WTC11 (cell line): Measurements from ENCODE around the gene RIMBP2.

ENCODE experiments used
- ATF1 ChIP-seq: sonication (generic); formaldehyde crosslinking; IDR thresholded peaks from 2 replicates; pipeline ENCODE4 v1.8.1; 2023; ENCODE audit warnings: mild to moderate bottlenecking, moderate library complexity, missing genetic modification reagents
- TF ChIP-seq, protein P1 (sequence below): fragments of 200-600 bp; IDR thresholded peaks from 2 replicates; pipeline ENCODE4 v1.8.0; 2022; ENCODE audit warnings: antibody characterized with exemption
- TF ChIP-seq, protein P2 (sequence below): sonication (generic); formaldehyde crosslinking; IDR thresholded peaks from 2 replicates; pipeline ENCODE4 v1.8.1; 2023; ENCODE audit warnings: mild to moderate bottlenecking, missing genetic modification reagents, moderate library complexity
- TF ChIP-seq, protein P3 (sequence below): sonication (generic); formaldehyde crosslinking; IDR thresholded peaks from 2 replicates; pipeline ENCODE4 v1.8.1; 2023; ENCODE audit warnings: mild to moderate bottlenecking, moderate library complexity, missing genetic modification reagents
- TF ChIP-seq, protein P4 (sequence below): sonication (generic); formaldehyde crosslinking; IDR thresholded peaks from 2 replicates; pipeline ENCODE4 v1.8.1; 2022; ENCODE audit warnings: mild to moderate bottlenecking, moderate library complexity, missing genetic modification reagents
- TF ChIP-seq, protein P5 (sequence below): sonication (generic); formaldehyde crosslinking; IDR thresholded peaks from 2 replicates; pipeline ENCODE4 v1.8.0; 2022; ENCODE audit warnings: mild to moderate bottlenecking, missing genetic modification reagents
- TF ChIP-seq, protein P6 (sequence below): sonication (generic); formaldehyde crosslinking; IDR thresholded peaks from 2 replicates; pipeline ENCODE4 v1.8.1; 2022; ENCODE audit warnings: low read depth, mild to moderate bottlenecking, moderate library complexity, missing genetic modification reagents, borderline replicate concordance

DNA sequence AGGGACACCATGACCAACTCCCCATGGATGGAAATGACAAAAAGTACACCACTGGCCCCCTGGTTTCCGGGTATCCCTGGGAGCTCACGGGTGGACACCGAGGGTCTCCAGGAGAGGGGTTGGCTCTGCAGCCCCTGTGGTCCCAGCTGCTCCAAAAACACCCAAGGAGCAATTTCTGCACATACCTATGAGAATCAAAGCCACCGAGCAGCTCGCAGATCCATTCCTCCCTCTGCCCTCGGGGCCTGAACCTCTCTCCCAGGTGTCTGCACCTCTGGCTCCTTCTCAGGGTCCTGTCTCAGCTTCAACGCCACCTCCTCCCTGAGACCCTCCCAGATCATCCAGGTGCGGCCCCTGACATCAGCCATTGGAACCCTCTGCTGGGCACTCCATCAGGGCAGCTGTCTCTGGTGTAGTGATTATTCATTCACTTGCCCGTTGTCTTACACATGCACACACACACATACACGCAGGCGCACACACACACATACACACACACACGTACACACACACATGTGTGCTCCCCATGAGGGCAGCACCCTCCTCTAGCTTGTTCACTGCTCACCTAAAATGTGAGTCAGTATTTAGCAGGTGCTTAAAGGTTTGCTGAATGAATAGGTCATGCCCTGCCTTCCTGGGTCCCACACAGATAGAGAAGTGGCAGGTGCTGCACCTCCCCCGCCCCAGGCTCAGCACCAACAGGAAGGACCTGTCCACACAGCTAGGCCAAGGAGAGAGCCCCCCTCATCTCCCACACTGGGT is 5.9 kb downstream of the RIMBP2 start:
- TF ChIP-seq, protein P1, sequence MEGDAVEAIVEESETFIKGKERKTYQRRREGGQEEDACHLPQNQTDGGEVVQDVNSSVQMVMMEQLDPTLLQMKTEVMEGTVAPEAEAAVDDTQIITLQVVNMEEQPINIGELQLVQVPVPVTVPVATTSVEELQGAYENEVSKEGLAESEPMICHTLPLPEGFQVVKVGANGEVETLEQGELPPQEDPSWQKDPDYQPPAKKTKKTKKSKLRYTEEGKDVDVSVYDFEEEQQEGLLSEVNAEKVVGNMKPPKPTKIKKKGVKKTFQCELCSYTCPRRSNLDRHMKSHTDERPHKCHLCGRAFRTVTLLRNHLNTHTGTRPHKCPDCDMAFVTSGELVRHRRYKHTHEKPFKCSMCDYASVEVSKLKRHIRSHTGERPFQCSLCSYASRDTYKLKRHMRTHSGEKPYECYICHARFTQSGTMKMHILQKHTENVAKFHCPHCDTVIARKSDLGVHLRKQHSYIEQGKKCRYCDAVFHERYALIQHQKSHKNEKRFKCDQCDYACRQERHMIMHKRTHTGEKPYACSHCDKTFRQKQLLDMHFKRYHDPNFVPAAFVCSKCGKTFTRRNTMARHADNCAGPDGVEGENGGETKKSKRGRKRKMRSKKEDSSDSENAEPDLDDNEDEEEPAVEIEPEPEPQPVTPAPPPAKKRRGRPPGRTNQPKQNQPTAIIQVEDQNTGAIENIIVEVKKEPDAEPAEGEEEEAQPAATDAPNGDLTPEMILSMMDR = no peak
- TF ChIP-seq, protein P2, sequence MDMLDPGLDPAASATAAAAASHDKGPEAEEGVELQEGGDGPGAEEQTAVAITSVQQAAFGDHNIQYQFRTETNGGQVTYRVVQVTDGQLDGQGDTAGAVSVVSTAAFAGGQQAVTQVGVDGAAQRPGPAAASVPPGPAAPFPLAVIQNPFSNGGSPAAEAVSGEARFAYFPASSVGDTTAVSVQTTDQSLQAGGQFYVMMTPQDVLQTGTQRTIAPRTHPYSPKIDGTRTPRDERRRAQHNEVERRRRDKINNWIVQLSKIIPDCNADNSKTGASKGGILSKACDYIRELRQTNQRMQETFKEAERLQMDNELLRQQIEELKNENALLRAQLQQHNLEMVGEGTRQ = no peak
- TF ChIP-seq, protein P3, sequence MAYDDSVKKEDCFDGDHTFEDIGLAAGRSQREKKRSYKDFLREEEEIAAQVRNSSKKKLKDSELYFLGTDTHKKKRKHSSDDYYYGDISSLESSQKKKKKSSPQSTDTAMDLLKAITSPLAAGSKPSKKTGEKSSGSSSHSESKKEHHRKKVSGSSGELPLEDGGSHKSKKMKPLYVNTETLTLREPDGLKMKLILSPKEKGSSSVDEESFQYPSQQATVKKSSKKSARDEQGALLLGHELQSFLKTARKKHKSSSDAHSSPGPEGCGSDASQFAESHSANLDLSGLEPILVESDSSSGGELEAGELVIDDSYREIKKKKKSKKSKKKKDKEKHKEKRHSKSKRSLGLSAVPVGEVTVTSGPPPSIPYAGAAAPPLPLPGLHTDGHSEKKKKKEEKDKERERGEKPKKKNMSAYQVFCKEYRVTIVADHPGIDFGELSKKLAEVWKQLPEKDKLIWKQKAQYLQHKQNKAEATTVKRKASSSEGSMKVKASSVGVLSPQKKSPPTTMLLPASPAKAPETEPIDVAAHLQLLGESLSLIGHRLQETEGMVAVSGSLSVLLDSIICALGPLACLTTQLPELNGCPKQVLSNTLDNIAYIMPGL (CRISPR knock-in tag) = no peak
- TF ChIP-seq, protein P4, sequence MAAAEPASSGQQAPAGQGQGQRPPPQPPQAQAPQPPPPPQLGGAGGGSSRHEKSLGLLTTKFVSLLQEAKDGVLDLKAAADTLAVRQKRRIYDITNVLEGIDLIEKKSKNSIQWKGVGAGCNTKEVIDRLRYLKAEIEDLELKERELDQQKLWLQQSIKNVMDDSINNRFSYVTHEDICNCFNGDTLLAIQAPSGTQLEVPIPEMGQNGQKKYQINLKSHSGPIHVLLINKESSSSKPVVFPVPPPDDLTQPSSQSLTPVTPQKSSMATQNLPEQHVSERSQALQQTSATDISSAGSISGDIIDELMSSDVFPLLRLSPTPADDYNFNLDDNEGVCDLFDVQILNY (CRISPR knock-in tag) = no peak
- no peak for TF ChIP-seq ATF1 (CRISPR knock-in tag)
- TF ChIP-seq, protein P5, sequence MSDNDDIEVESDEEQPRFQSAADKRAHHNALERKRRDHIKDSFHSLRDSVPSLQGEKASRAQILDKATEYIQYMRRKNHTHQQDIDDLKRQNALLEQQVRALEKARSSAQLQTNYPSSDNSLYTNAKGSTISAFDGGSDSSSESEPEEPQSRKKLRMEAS = no peak
- TF ChIP-seq, protein P6, sequence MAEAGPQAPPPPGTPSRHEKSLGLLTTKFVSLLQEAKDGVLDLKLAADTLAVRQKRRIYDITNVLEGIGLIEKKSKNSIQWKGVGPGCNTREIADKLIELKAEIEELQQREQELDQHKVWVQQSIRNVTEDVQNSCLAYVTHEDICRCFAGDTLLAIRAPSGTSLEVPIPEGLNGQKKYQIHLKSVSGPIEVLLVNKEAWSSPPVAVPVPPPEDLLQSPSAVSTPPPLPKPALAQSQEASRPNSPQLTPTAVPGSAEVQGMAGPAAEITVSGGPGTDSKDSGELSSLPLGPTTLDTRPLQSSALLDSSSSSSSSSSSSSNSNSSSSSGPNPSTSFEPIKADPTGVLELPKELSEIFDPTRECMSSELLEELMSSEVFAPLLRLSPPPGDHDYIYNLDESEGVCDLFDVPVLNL (CRISPR knock-in tag) = no peak
